MM.1S (cell line): Measurements from ENCODE around the gene PTRH1.
A peak's percentile ranks its signal among the peaks of the same experiment; 100 is the strongest.

Experiments used
- DNase-seq: peaks from one replicate; pipeline ENCODE4 v3.0.0-alpha.2; 2015
- H2AFZ ChIP-seq: fragments of 300-600 bp; sonication (generic); 2 replicates; pipeline ENCODE4 v1.6.0; 2016; ENCODE audit warnings: antibody characterized with exemption, low read length
- H3F3A ChIP-seq: fragments of 300-600 bp; sonication (generic); 2 replicates; pipeline ENCODE4 v1.6.1; 2016; ENCODE audit warnings: mild to moderate bottlenecking, antibody characterized with exemption, low read length, moderate library complexity, mixed read lengths; ENCODE audit not compliant: insufficient read depth
- H3K27ac ChIP-seq: fragments of 300-600 bp; sonication (generic); 2 replicates; pipeline ENCODE4 v1.5.1; 2016; ENCODE audit warnings: mild to moderate bottlenecking, low read length
- H3K27me3 ChIP-seq: fragments of 300-600 bp; sonication (generic); replicated peaks from 2 replicates; pipeline ENCODE4 v1.6.0; 2016; ENCODE audit warnings: low read length; ENCODE audit not compliant: insufficient read depth
- H3K36me3 ChIP-seq: fragments of 300-600 bp; sonication (generic); replicated peaks from 2 replicates; pipeline ENCODE4 v1.6.1; 2016; ENCODE audit warnings: mild to moderate bottlenecking, low read length, mixed read lengths; ENCODE audit not compliant: insufficient read depth
- H3K4me1 ChIP-seq: fragments of 300-600 bp; sonication (generic); 2 replicates; pipeline ENCODE4 v1.6.1; 2016; ENCODE audit warnings: low read length, mixed read lengths
- H3K4me2 ChIP-seq: fragments of 300-600 bp; sonication (generic); 2 replicates; pipeline ENCODE4 v1.6.0; 2016; ENCODE audit warnings: low read depth, low read length
- H3K4me3 ChIP-seq: fragments of 300-600 bp; sonication (generic); 2 replicates; pipeline ENCODE4 v1.5.1; 2016; ENCODE audit warnings: low read length, mixed read lengths
- H3K79me2 ChIP-seq: fragments of 300-600 bp; sonication (generic); 2 replicates; pipeline ENCODE4 v1.6.1; 2016; ENCODE audit warnings: mixed run types, low read length, mixed read lengths
- H3K9ac ChIP-seq: fragments of 300-600 bp; sonication (generic); 2 replicates; pipeline ENCODE4 v1.6.1; 2016; ENCODE audit warnings: low read length, mixed read lengths
- H3K9me2 ChIP-seq: fragments of 300-600 bp; sonication (generic); replicated peaks from 2 replicates; pipeline ENCODE4 v1.6.1; 2016; ENCODE audit warnings: mild to moderate bottlenecking, low read length, mixed read lengths; ENCODE audit not compliant: insufficient read depth
- H3K9me3 ChIP-seq: fragments of 300-600 bp; sonication (generic); replicated peaks from 2 replicates; pipeline ENCODE4 v1.6.1; 2016; ENCODE audit warnings: mild to moderate bottlenecking, low read length, mixed read lengths; ENCODE audit not compliant: insufficient read depth
- H4K20me1 ChIP-seq: fragments of 300-600 bp; sonication (generic); 2 replicates; pipeline ENCODE4 v1.6.1; 2016; ENCODE audit warnings: mild to moderate bottlenecking, low read length, moderate library complexity, mixed read lengths; ENCODE audit not compliant: insufficient read depth
- EZH2 ChIP-seq: fragments of 300-600 bp; sonication (generic); optimal IDR thresholded peaks from 2 replicates; pipeline ENCODE3; 2017; ENCODE audit warnings: low read depth, mild to moderate bottlenecking, antibody characterized with exemption, low read length, mixed read lengths
- EZH2phosphoT487 ChIP-seq: fragments of 300-600 bp; sonication (generic); IDR thresholded peaks from 2 replicates; pipeline ENCODE4 v1.6.1; 2018; ENCODE audit warnings: antibody characterized with exemption, low read length
- TF ChIP-seq, protein P1 (sequence below): fragments of 300-600 bp; sonication (generic); IDR thresholded peaks from 2 replicates; pipeline ENCODE4 v1.5.1; 2016; ENCODE audit warnings: antibody characterized with exemption, low read length, mixed read lengths

PTRH1 gene

DNA sequence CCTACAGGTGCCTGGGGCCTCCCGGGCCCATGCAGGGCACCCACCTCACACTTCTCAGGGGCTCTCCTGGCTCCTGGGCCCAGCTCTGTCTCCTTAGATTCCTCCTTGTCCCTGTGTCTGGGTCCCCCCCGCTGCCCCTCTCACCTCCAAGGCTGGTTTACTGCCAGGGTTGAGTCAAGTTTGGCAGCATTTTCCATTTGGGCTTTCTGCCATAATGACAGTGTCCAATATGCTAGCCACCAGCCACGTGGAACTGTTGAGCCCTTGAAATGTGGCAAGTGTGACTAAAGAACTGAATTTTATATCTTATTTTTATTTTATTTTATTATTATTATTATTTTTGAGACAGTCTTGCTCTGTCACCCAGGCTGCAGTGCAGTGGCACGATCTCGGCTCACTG, 2.3 kb upstream of the PTRH1 start:
- H3K27me3 ChIP-seq: no peaks in the 10 kb centered on the region
- H3K4me2 ChIP-seq: no peak overlapping the region
- no peak overlapping the region for H3K9ac ChIP-seq
- no peak overlapping the region for H2AFZ ChIP-seq
- no peaks in the 10 kb centered on the region for H4K20me1 ChIP-seq
- no peaks in the 10 kb centered on the region for H3K9me3 ChIP-seq
- no peaks in the 10 kb centered on the region for H3K79me2 ChIP-seq
- no peaks in the 10 kb centered on the region for H3K36me3 ChIP-seq
- no peak for DNase-seq
- H3K27ac ChIP-seq: no peak overlapping the region
- no peaks in the 10 kb centered on the region for H3F3A ChIP-seq
- H3K9me2 ChIP-seq: no peaks in the 10 kb centered on the region
- TF ChIP-seq EZH2: no peak
- TF ChIP-seq, protein P1, sequence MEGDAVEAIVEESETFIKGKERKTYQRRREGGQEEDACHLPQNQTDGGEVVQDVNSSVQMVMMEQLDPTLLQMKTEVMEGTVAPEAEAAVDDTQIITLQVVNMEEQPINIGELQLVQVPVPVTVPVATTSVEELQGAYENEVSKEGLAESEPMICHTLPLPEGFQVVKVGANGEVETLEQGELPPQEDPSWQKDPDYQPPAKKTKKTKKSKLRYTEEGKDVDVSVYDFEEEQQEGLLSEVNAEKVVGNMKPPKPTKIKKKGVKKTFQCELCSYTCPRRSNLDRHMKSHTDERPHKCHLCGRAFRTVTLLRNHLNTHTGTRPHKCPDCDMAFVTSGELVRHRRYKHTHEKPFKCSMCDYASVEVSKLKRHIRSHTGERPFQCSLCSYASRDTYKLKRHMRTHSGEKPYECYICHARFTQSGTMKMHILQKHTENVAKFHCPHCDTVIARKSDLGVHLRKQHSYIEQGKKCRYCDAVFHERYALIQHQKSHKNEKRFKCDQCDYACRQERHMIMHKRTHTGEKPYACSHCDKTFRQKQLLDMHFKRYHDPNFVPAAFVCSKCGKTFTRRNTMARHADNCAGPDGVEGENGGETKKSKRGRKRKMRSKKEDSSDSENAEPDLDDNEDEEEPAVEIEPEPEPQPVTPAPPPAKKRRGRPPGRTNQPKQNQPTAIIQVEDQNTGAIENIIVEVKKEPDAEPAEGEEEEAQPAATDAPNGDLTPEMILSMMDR: no peak
- no peak for TF ChIP-seq EZH2phosphoT487
- H3K4me1 ChIP-seq: no peaks in the 10 kb centered on the region
- H3K4me3 ChIP-seq: no peak overlapping the region

DNA sequence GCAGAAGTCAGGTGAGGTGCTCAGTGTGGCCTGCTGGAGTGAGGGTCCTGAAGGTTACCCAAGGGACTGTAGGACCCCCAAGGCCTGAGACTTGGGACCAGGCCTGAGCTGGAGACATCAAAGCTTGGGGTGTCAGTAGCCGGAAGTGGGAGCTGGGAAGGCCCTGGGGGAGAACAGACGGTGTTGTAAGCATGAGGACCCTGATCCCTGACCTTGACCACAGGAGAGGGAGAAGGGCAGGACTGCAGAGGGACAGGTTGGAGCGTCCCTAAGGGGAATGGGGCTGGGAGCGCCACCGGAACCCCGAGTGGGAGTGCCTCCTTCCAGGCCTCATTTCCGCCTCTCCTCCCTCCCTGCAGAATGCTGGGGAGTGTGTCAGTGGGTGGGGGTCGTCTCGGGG, 949 bp upstream of the PTRH1 start:
- Histone ChIP-seq H3K9me2 (no peaks in the 10 kb centered on the region), H3F3A (no peaks in the 10 kb centered on the region), H3K27ac (no peak overlapping the region), H3K4me1 (no peaks in the 10 kb centered on the region), H4K20me1 (no peaks in the 10 kb centered on the region), H3K27me3 (no peaks in the 10 kb centered on the region), H3K4me2 (peak overlapping the region; percentile 73), H3K9me3 (no peaks in the 10 kb centered on the region), H2AFZ (peak overlapping the region; percentile 89), H3K36me3 (no peaks in the 10 kb centered on the region), H3K9ac (peak overlapping the region; percentile 66; the same call in 1 of the 2 replicates), H3K79me2 (no peaks in the 10 kb centered on the region), H3K4me3 (peak overlapping the region; percentile 80)
- TF ChIP-seq EZH2 (no peak), EZH2phosphoT487 (no peak)
- no peak for DNase-seq

DNA sequence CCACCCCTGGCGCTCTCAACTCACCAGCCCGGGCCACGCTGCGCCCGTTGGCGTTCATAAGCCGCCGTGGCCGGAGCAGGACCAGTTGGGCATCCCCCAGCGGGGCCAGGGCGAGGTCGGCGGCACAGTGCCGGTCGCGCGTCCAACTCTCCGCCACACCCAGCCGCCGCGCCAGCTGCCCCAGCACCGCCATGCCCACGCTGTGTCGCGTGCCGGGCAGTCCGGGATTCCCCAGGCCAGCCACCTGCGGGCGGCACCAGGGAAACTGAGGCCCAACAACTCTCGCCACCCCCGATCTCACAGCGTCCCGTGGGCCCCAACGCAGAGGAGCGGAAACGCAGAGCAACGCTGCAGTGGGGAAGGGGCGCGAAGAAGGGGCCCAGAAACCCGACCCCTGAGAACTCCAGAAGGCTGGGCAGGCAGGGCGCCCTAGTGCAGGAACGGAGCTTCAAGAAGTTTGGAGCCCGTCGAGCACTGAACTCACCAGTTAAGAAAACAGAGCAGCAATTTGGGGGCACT, 453 bp downstream of the PTRH1 start:
- Histone ChIP-seq H2AFZ (peak overlapping the region; percentile 89), H3K9ac (peak overlapping the region; percentile 66), H3K27ac (peak overlapping the region; percentile 2; the same call in 1 of the 2 replicates), H3F3A (no peaks in the 10 kb centered on the region), H4K20me1 (no peaks in the 10 kb centered on the region), H3K36me3 (no peaks in the 10 kb centered on the region), H3K79me2 (no peaks in the 10 kb centered on the region), H3K9me3 (no peaks in the 10 kb centered on the region), H3K4me1 (no peaks in the 10 kb centered on the region), H3K4me3 (peak overlapping the region; percentile 80), H3K4me2 (peak overlapping the region; percentile 73), H3K27me3 (no peaks in the 10 kb centered on the region), H3K9me2 (no peaks in the 10 kb centered on the region)
- DNase-seq: peak; percentile 7
- TF ChIP-seq EZH2phosphoT487: no peak
- no peak for TF ChIP-seq EZH2
- TF ChIP-seq, protein P1: no peak

DNA sequence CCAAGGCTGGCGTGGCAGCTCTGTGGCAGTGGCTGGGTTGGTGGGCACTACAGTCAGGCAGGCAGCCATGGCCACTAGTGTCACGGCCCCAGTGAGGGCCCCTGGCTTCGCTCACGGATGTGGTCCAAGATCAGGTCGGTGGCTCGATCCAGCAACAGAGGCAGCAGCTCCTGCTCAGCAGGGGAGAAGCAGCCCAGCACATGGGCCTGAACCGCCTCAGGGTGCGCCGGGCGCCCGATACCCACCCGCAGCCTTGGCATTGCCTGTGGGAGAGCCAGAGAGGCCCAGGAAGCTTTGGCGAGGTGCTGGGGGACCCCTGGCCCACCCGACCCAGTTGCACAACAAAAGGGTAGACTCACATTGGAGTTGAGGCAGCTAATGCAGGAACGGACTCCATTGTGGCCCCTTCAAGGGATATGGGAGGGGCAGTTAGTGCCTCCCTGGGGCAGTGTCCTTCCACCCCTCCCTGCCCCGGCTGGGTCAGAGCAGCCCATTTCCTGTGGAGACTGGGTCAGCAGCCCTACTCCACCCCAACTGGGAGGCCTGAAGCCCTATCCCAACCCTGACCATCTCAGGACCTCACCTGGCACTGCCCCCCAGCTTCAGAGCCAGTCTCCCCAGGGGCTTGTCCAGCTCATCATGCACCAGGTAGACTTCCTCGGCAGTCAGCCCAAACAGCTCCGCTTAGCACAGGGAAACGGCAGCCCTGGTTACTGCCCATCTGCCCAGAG, 1.3 kb downstream of the PTRH1 start:
- TF ChIP-seq EZH2 (no peak), EZH2phosphoT487 (no peak)
- TF ChIP-seq, protein P1: no peak
- H3K36me3 ChIP-seq: no peaks in the 10 kb centered on the region
- H3F3A ChIP-seq: no peaks in the 10 kb centered on the region
- no peaks in the 10 kb centered on the region for H3K27me3 ChIP-seq
- H3K4me3 ChIP-seq: no peak overlapping the region
- H3K79me2 ChIP-seq: no peaks in the 10 kb centered on the region
- no peak overlapping the region for H2AFZ ChIP-seq
- H3K9me3 ChIP-seq: no peaks in the 10 kb centered on the region
- peak overlapping the region; percentile 51; the same call in 1 of the 2 replicates for H3K4me2 ChIP-seq
- no peak overlapping the region for H3K9ac ChIP-seq
- no peak overlapping the region for H3K27ac ChIP-seq
- no peaks in the 10 kb centered on the region for H3K4me1 ChIP-seq
- H4K20me1 ChIP-seq: no peaks in the 10 kb centered on the region
- DNase-seq: no peak
- no peaks in the 10 kb centered on the region for H3K9me2 ChIP-seq
